Measurements from ENCODE around the gene SEPTIN1.

The SEPTIN1 gene

GRCh38 chr16:30382111-30382881 is at the start of gene SEPTIN1:
SEPTIN1 (minus strand) TSS chr16:30382561; CDS start chr16:30382542, 19 bp downstream.
- Mint-ChIP-seq H3K4me3 (peak within 1 kb of the TSS; percentile 89 to 91), H3K27ac (peak within 1 kb of the TSS; percentile 88 to 93), H3K4me1 (peaks cover 63% of the 10 kb centered on the region), H3K9me3 (no peaks in the 10 kb centered on the region), H3K27me3 (no peaks in the 10 kb centered on the region)
- peak; percentile 68 to 82 for DNase-seq
- ATAC-seq = peak; percentile 62

- Mint-ChIP-seq H3K9me3 (no peaks in the 10 kb centered on the region), H3K4me3 (no peak overlapping the region), H3K4me1 (peaks cover 26% of the 10 kb centered on the region), H3K27ac (no peak overlapping the region), H3K27me3 (no peaks in the 10 kb centered on the region)
- peak; percentile 34 for ATAC-seq
- DNase-seq = no peak
Observed at GRCh38 chr16:30430428-30430970, 48.1 kb upstream of the SEPTIN1 start.

GRCh38 chr16:30429678-30430427 is 47.5 kb upstream of the SEPTIN1 start, which contains the start of gene DCTPP1:
DCTPP1 (minus strand) TSS chr16:30430030; CDS start chr16:30429980, 50 bp downstream.
- ATAC-seq (peak; percentile 98), DNase-seq (peak; percentile 94 to 98)
- Mint-ChIP-seq H3K4me1 (peaks cover 23% of the 10 kb centered on the region), H3K27me3 (no peaks in the 10 kb centered on the region), H3K4me3 (no peak within 1 kb of the TSS), H3K9me3 (no peaks in the 10 kb centered on the region), H3K27ac (no peak within 1 kb of the TSS)

GRCh38 chr16:30429418-30429677 is 47.0 kb upstream of the SEPTIN1 start:
- Mint-ChIP-seq H3K9me3 (no peaks in the 10 kb centered on the region), H3K4me3 (no peak overlapping the region), H3K27me3 (no peaks in the 10 kb centered on the region), H3K4me1 (peaks cover 18% of the 10 kb centered on the region), H3K27ac (no peak overlapping the region)
- ATAC-seq = no peak
- no peak for DNase-seq

- H3K27ac Mint-ChIP-seq = peak overlapping the region; percentile 0 to 48
- H3K4me1 Mint-ChIP-seq = peaks cover 11% of the 10 kb centered on the region
- no peaks in the 10 kb centered on the region for H3K27me3 Mint-ChIP-seq
- no peaks in the 10 kb centered on the region for H3K9me3 Mint-ChIP-seq
- ATAC-seq (no peak), DNase-seq (no peak)
- no peak overlapping the region for H3K4me3 Mint-ChIP-seq
Observed at GRCh38 chr16:30428055-30428454, 45.7 kb upstream of the SEPTIN1 start.

- Mint-ChIP-seq H3K4me1 (peaks cover 29% of the 10 kb centered on the region), H3K27me3 (no peaks in the 10 kb centered on the region), H3K4me3 (no peak overlapping the region), H3K9me3 (no peaks in the 10 kb centered on the region), H3K27ac (peak overlapping the region in 1 of 2 donors; percentile 29)
- DNase-seq (no peak), ATAC-seq (no peak)
Observed at GRCh38 chr16:30421010-30421409, 38.6 kb upstream of the SEPTIN1 start.

GRCh38 chr16:30418350-30419181 is 36.2 kb upstream of the SEPTIN1 start:
- Mint-ChIP-seq H3K9me3 (no peaks in the 10 kb centered on the region), H3K4me1 (peaks cover 38% of the 10 kb centered on the region), H3K4me3 (peak overlapping the region; percentile 27 to 74), H3K27me3 (no peaks in the 10 kb centered on the region), H3K27ac (peak overlapping the region in 1 of 2 donors; percentile 26)
- ATAC-seq (no peak), DNase-seq (no peak)

- ATAC-seq (peak; percentile 96), DNase-seq (peak; percentile 87 to 92)
- no peaks in the 10 kb centered on the region for H3K9me3 Mint-ChIP-seq
- H3K4me1 Mint-ChIP-seq = peaks cover 41% of the 10 kb centered on the region
- no peaks in the 10 kb centered on the region for H3K27me3 Mint-ChIP-seq
- no peak overlapping the region for H3K27ac Mint-ChIP-seq
- H3K4me3 Mint-ChIP-seq = peak overlapping the region; percentile 56 to 74
Observed at GRCh38 chr16:30417529-30418349, 35.4 kb upstream of the SEPTIN1 start.

- H3K27ac Mint-ChIP-seq = no peak overlapping the region
- no peaks in the 10 kb centered on the region for H3K27me3 Mint-ChIP-seq
- H3K9me3 Mint-ChIP-seq = no peaks in the 10 kb centered on the region
- no peak for DNase-seq
- ATAC-seq = no peak
- H3K4me3 Mint-ChIP-seq = peak overlapping the region; percentile 11 to 65
- H3K4me1 Mint-ChIP-seq = peaks cover 48% of the 10 kb centered on the region
Observed at GRCh38 chr16:30416624-30417528, 34.5 kb upstream of the SEPTIN1 start.

GRCh38 chr16:30416047-30416603 is 33.8 kb upstream of the SEPTIN1 start:
- no peaks in the 10 kb centered on the region for H3K9me3 Mint-ChIP-seq
- H3K4me3 Mint-ChIP-seq = no peak overlapping the region
- DNase-seq = no peak
- no peak for ATAC-seq
- no peak overlapping the region for H3K27ac Mint-ChIP-seq
- H3K4me1 Mint-ChIP-seq = peaks cover 51% of the 10 kb centered on the region
- H3K27me3 Mint-ChIP-seq = no peaks in the 10 kb centered on the region

- no peak for DNase-seq
- peaks cover 58% of the 10 kb centered on the region for H3K4me1 Mint-ChIP-seq
- H3K9me3 Mint-ChIP-seq = no peaks in the 10 kb centered on the region
- no peak overlapping the region for H3K27ac Mint-ChIP-seq
- no peak for ATAC-seq
- no peak overlapping the region for H3K4me3 Mint-ChIP-seq
- no peaks in the 10 kb centered on the region for H3K27me3 Mint-ChIP-seq
Observed at GRCh38 chr16:30414159-30414558, 31.8 kb upstream of the SEPTIN1 start.

GRCh38 chr16:30413112-30413806 is 30.9 kb upstream of the SEPTIN1 start:
- no peak for ATAC-seq
- Mint-ChIP-seq H3K27me3 (no peaks in the 10 kb centered on the region), H3K4me1 (peaks cover 58% of the 10 kb centered on the region), H3K4me3 (no peak overlapping the region), H3K27ac (peak overlapping the region in 1 of 2 donors; percentile 65), H3K9me3 (no peaks in the 10 kb centered on the region)
- DNase-seq = no peak
